Fibroblast of lung (primary cell): ENCODE measurements around the gene TVP23A. TPM values are rescaled to one million over a fixed set of nuclear protein-coding genes. Genes with fewer than 3 reads are reported as not detected.

ENCODE experiments used
- DNase-seq, 2 donors: peaks; one replicate each; pipeline versions ENCODE4 v3.0.0 to v3.0.0-alpha.2; 2010; ENCODE audit warnings: low read depth in 2 of 2
- H2AFZ ChIP-seq: 2 replicates; pipeline ENCODE4 v1.5.1; 2012; ENCODE audit warnings: low read length, control low read depth, inconsistent platforms
- H3K27ac ChIP-seq: 2 replicates; pipeline ENCODE4 v1.5.1; 2011; ENCODE audit warnings: low read length, control low read depth; ENCODE audit not compliant: insufficient read depth
- H3K27me3 ChIP-seq: 2 replicates; pipeline ENCODE4 v1.5.1; 2011; ENCODE audit warnings: mild to moderate bottlenecking, low read length; ENCODE audit not compliant: control insufficient read depth, insufficient read depth
- H3K36me3 ChIP-seq: 2 replicates; pipeline ENCODE4 v1.5.1; 2011; ENCODE audit warnings: low read length; ENCODE audit not compliant: control insufficient read depth, insufficient read depth
- H3K4me1 ChIP-seq: 2 replicates; pipeline ENCODE4 v1.5.1; 2011; ENCODE audit warnings: low read length; ENCODE audit not compliant: control insufficient read depth, insufficient read depth; ENCODE audit errors: extremely low read depth
- H3K4me2 ChIP-seq: 2 replicates; pipeline ENCODE4 v1.5.1; 2011; ENCODE audit warnings: low read length, control low read depth; ENCODE audit not compliant: insufficient read depth; ENCODE audit errors: extremely low read depth
- H3K4me3 ChIP-seq, 4 experiments: fragments of 200-600 bp in 1 of 4; sonication (generic) in 1 of 4; replicated peaks in 1 of 4; 2 replicates each; pipeline ENCODE4 v1.5.1; 2011 to 2016; ENCODE audit warnings: low read length in 4 of 4, low read depth in 3 of 4, mild to moderate bottlenecking in 3 of 4, control low read depth in 2 of 4, inconsistent platforms in 1 of 4, mixed read lengths in 1 of 4; ENCODE audit not compliant: insufficient read depth in 1 of 4; ENCODE audit errors: control extremely low read depth in 1 of 4
- H3K79me2 ChIP-seq: 2 replicates; pipeline ENCODE4 v1.5.1; 2012; ENCODE audit warnings: mild to moderate bottlenecking, low read length, inconsistent platforms; ENCODE audit not compliant: control insufficient read depth, insufficient read depth
- H3K9ac ChIP-seq: 2 replicates; pipeline ENCODE4 v1.5.1; 2011; ENCODE audit warnings: mild to moderate bottlenecking, low read length, control low read depth; ENCODE audit not compliant: insufficient read depth
- H3K9me3 ChIP-seq: 2 replicates; pipeline ENCODE4 v1.5.1; 2012; ENCODE audit warnings: low read depth, low read length; ENCODE audit not compliant: control insufficient read depth, insufficient read depth
- H4K20me1 ChIP-seq: 2 replicates; pipeline ENCODE4 v1.5.1; 2011; ENCODE audit warnings: low read length; ENCODE audit not compliant: control insufficient read depth, insufficient read depth; ENCODE audit errors: extremely low read depth
- CTCF ChIP-seq, 2 donors: IDR thresholded peaks in 1 of 2; conservative IDR thresholded peaks in 1 of 2; 1 replicate in 1 of 2; 2 replicates in 1 of 2; pipeline ENCODE4 v1.5.1; 2011 to 2012; ENCODE audit warnings: low read length in 2 of 2, control low read depth in 1 of 2, inconsistent platforms in 1 of 2, low read depth in 1 of 2, mild to moderate bottlenecking in 1 of 2
- EZH2 ChIP-seq: IDR thresholded peaks from 2 replicates; pipeline ENCODE4 v1.5.1; 2012; ENCODE audit warnings: low read length, control low read depth, mild to moderate bottlenecking; ENCODE audit errors: missing control alignments
- polyA plus RNA-seq, 2 donors: library from polyadenylated mRNA; depleted of rRNA in 1 of 2; stranded (reverse) in 1 of 2; unstranded in 1 of 2; fragments of >200 nt; gene quantifications; 2 replicates each; pipeline ENCODE4 v1.2.1, GENCODE V29; 2011 to 2012; ENCODE audit warnings: missing spikeins in 1 of 2
- total RNA-seq: library from RNA; depleted of rRNA; stranded (reverse); fragments of >200 nt; gene quantifications from 2 replicates; pipeline ENCODE4 v1.2.1, GENCODE V29; 2014

Gene TVP23A
- total and polyA plus RNA-seq, 2 donors (not counting 1 experiment from before 2014, with no cell fraction given) = under 0.01 TPM; not detected in 1

- H2AFZ ChIP-seq = no peak overlapping the region
- no peak overlapping the region for H3K27ac ChIP-seq
- H3K4me3 ChIP-seq = no peak overlapping the region
- H3K36me3 ChIP-seq = no peaks in the 10 kb centered on the region
- no peaks in the 10 kb centered on the region for H4K20me1 ChIP-seq
- no peak for TF ChIP-seq EZH2
- H3K4me2 ChIP-seq = no peak overlapping the region
- DNase-seq = no peak
- H3K79me2 ChIP-seq = no peaks in the 10 kb centered on the region
- H3K9me3 ChIP-seq = no peaks in the 10 kb centered on the region
- H3K4me1 ChIP-seq = no peaks in the 10 kb centered on the region
- H3K9ac ChIP-seq = no peak overlapping the region
- H3K27me3 ChIP-seq = peaks cover 7% of the 10 kb centered on the region
Observed at GRCh38 chr16:10846213-10846998, 27.8 kb upstream of the TVP23A start.

- no peak overlapping the region for H3K4me2 ChIP-seq
- H2AFZ ChIP-seq = no peak overlapping the region
- no peaks in the 10 kb centered on the region for H3K9me3 ChIP-seq
- no peaks in the 10 kb centered on the region for H3K4me1 ChIP-seq
- H4K20me1 ChIP-seq = no peaks in the 10 kb centered on the region
- H3K4me3 ChIP-seq = no peak overlapping the region
- DNase-seq = no peak
- H3K9ac ChIP-seq = no peak overlapping the region
- no peaks in the 10 kb centered on the region for H3K79me2 ChIP-seq
- no peak overlapping the region for H3K27ac ChIP-seq
- H3K27me3 ChIP-seq = peaks cover 7% of the 10 kb centered on the region
- H3K36me3 ChIP-seq = no peaks in the 10 kb centered on the region
- TF ChIP-seq EZH2 (no peak), CTCF (conservative IDR thresholded peaks at IDR 0.05 in 1 of 2, IDR thresholded peaks at IDR 0.05 in 1 of 2; ENCODE audit: low read depth in 1 of 2, low read length in 2 of 2) (no peak)
Observed at GRCh38 chr16:10840703-10841102, 22.1 kb upstream of the TVP23A start.

GRCh38 chr16:10839279-10839666 lies 20.7 kb upstream of the TVP23A start:
- TF ChIP-seq EZH2 (no peak), CTCF (conservative IDR thresholded peaks at IDR 0.05 in 1 of 2, IDR thresholded peaks at IDR 0.05 in 1 of 2; ENCODE audit: low read depth in 1 of 2, low read length in 2 of 2) (no peak)
- Histone ChIP-seq H3K79me2 (no peaks in the 10 kb centered on the region), H3K36me3 (no peaks in the 10 kb centered on the region), H3K9me3 (no peaks in the 10 kb centered on the region), H3K27me3 (peaks cover 9% of the 10 kb centered on the region), H3K9ac (no peak overlapping the region), H3K4me3 (no peak overlapping the region), H3K27ac (no peak overlapping the region), H3K4me2 (no peak overlapping the region), H3K4me1 (no peaks in the 10 kb centered on the region), H2AFZ (no peak overlapping the region), H4K20me1 (no peaks in the 10 kb centered on the region)
- DNase-seq = no peak
